IMR-90 (cell line): Measurements from ENCODE around the gene SYTL2. TPM values are rescaled to one million over a fixed set of nuclear protein-coding genes. Genes with fewer than 3 reads are reported as not detected.

ENCODE experiments used
- polyA plus RNA-seq, 3 experiments: library from polyadenylated mRNA; depleted of rRNA; stranded (reverse); fragments of >200 nt; gene quantifications; 2 replicates each; pipeline ENCODE4 v1.2.3, GENCODE V29; 2012; ENCODE audit warnings: low replicate concordance in 1 of 3
- total RNA-seq: library from RNA; depleted of rRNA; stranded (reverse); fragments of >200 nt; gene quantifications from 2 replicates; pipeline ENCODE4 v1.2.3, GENCODE V29; 2012; rRNA removed

Gene SYTL2
- total and polyA plus RNA-seq, 2 of the 4 experiments (the other 2 are of a cell fraction): 45.2 to 70.0 TPM

Other genes with a start within 250 kb of the SYTL2 start
- gene DLG2, start 183.8 kb downstream of the SYTL2 start, total RNA-seq: 0.36 and 0.56 TPM in 2 replicates
- 0.22 and 0.31 TPM in 2 replicates for gene DLG2, start 183.8 kb downstream of the SYTL2 start, polyA plus RNA-seq (2012; rRNA removed)
- gene TMEM126B, start 182.5 kb downstream of the SYTL2 start, total RNA-seq: 56.8 and 79.4 TPM in 2 replicates
- gene TMEM126B, start 182.5 kb downstream of the SYTL2 start, polyA plus RNA-seq (2012; rRNA removed): 31.8 and 44.6 TPM in 2 replicates
- gene TMEM126A, start 163.2 kb downstream of the SYTL2 start, total RNA-seq: 60.4 and 87.2 TPM in 2 replicates
- gene TMEM126A, start 163.2 kb downstream of the SYTL2 start, polyA plus RNA-seq (2012; rRNA removed): 34.9 and 37.3 TPM in 2 replicates
- 12.5 and 24.4 TPM in 2 replicates for gene CREBZF, start 146.0 kb downstream of the SYTL2 start, total RNA-seq
- gene CREBZF, start 146.0 kb downstream of the SYTL2 start, polyA plus RNA-seq (2012; rRNA removed): 14.2 and 17.7 TPM in 2 replicates
- gene CCDC89, start 124.9 kb downstream of the SYTL2 start, total RNA-seq: 7.9 and 9.4 TPM in 2 replicates
- gene CCDC89, start 124.9 kb downstream of the SYTL2 start, polyA plus RNA-seq (2012; rRNA removed): 4.0 and 4.1 TPM in 2 replicates
- not detected in 2 replicates for gene CCDC83, start 44.2 kb upstream of the SYTL2 start, total RNA-seq
- not detected in 2 replicates for gene CCDC83, start 44.2 kb upstream of the SYTL2 start, polyA plus RNA-seq (2012; rRNA removed)